Measurements from ENCODE around the gene KCTD10. TPM values are rescaled to one million over a fixed set of nuclear protein-coding genes. Genes with fewer than 3 reads are reported as not detected.
A peak's percentile ranks its signal among the peaks of the same experiment; 100 is the strongest.

Gene KCTD10
- total and polyA plus RNA-seq, 5 donors: 16.5 to 76.9 (median 32.5) TPM

DNA sequence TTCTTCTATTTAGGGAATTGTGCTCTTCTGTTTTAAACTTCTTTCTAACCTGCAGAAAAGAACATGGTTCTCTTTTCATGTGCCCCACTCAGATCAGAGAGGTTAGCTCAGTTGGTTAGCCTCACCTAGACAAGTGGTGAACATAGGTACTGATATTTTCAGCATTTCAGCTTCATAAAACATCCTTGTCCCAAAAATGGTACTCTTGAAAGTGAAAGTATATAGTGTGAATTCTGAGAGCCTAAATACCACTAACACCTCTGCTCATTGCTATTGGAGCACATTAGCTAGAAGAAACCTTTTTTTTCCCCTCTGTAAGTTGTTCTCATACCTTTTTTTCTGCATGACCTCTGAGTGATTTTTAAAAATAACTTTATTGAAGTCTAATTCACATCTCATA is 17.9 kb upstream of the KCTD10 start:
- ATAC-seq (no peak), DNase-seq (no peak)
- Histone ChIP-seq H3K27ac (ENCODE audit: low read length) (no peak overlapping the region), H3K4me1 (ENCODE audit: control insufficient read depth, insufficient read depth, low read length) (no peaks in the 10 kb centered on the region), H3K9me3 (ENCODE audit: control insufficient read depth, low read length) (no peaks in the 10 kb centered on the region), H3K4me3 (ENCODE audit: low read length) (no peak overlapping the region), H3K27me3 (ENCODE audit: control insufficient read depth, insufficient read depth) (no peaks in the 10 kb centered on the region)
- intact Hi-C loops (cut with DNase I): no loop called here

DNA sequence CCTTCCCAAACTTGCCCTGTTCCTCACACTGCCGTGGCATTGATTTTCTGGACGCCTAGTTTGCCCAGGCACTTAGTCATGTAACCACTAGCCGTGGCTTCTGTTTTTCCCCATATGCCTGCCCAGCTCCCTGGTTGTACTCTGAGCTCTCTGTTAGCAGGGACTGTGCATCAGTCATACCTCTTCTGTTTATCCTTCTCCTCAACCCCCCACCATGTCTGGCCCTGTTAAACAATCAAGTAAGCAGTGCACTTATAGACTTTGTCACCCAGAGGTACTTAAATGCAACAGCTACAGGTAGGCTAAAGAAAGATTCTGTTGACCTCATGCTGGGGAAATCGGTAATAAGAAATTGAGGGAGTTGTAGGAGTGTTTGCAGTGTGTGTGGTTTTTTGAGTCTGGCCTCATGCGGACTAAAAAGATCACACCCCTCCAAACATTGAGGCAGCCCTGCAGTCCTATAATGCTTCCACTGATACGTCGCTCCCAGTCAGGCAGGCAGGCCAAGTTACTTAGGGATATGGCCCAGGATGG is 17.3 kb upstream of the KCTD10 start:
- 96% methylated on average over 7 of the region's 7 CpGs for WGBS
- intact Hi-C loops (cut with DNase I): no loop called here
- no peak overlapping the region for H3K4me3 ChIP-seq (ENCODE audit: low read length)
- no peaks in the 10 kb centered on the region for H3K4me1 ChIP-seq (ENCODE audit: control insufficient read depth, insufficient read depth, low read length)
- no peaks in the 10 kb centered on the region for H3K9me3 ChIP-seq (ENCODE audit: control insufficient read depth, low read length)
- no peaks in the 10 kb centered on the region for H3K27me3 ChIP-seq (ENCODE audit: control insufficient read depth, insufficient read depth)
- no peak overlapping the region for H3K27ac ChIP-seq (ENCODE audit: low read length)
- ATAC-seq (no peak), DNase-seq (no peak)

DNA sequence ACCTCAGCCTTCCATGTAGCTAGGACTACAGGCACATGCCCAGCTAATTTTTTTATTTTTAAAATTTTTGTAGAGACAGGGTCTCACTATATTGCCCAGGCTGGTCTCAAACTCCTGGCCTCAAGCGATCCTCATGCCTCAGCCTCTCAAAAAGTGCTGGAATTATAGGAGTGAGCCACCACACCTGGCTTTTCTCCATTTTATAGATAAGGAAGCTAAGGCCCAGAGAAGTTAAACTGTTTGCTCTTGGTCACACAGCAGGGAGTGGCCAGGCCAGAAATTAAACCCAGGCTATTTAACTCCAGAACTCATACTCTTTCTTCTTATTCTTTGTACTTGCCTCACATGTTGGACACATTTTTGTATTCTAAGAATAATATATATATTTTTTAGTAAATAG is 16.8 kb upstream of the KCTD10 start:
- DNase-seq: no peak
- intact Hi-C loops (cut with DNase I): no loop called here
- Histone ChIP-seq H3K27ac (ENCODE audit: low read length) (no peak overlapping the region), H3K27me3 (ENCODE audit: control insufficient read depth, insufficient read depth) (no peaks in the 10 kb centered on the region), H3K4me1 (ENCODE audit: control insufficient read depth, insufficient read depth, low read length) (no peaks in the 10 kb centered on the region), H3K9me3 (ENCODE audit: control insufficient read depth, low read length) (no peaks in the 10 kb centered on the region), H3K4me3 (ENCODE audit: low read length) (no peak overlapping the region)
- ATAC-seq: no peak
- WGBS: 96% methylated on average over 1 of the region's 1 CpG

DNA sequence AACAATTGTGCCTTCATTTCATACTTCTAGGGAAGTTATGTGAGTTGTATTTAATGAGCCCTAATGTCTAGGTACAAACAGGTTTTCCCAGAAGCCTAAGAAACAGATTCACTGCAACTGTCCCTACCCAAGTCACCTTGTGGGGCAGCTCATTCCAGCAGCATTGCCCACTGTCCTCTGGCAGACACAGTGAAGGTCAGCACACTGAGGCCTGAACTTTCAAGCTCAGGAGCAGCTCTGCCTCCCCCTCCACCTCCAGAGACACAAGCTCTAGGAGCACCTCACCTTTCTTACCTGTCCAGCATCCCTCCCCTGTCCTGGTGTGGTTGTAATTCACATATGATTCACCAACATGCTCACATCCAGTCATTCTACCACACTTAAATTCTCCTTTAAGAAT is 16.0 kb upstream of the KCTD10 start:
- Histone ChIP-seq H3K9me3 (ENCODE audit: control insufficient read depth, low read length) (no peaks in the 10 kb centered on the region), H3K4me1 (ENCODE audit: control insufficient read depth, insufficient read depth, low read length) (no peaks in the 10 kb centered on the region), H3K4me3 (ENCODE audit: low read length) (no peak overlapping the region), H3K27ac (ENCODE audit: low read length) (no peak overlapping the region), H3K27me3 (ENCODE audit: control insufficient read depth, insufficient read depth) (no peaks in the 10 kb centered on the region)
- ATAC-seq (peak; percentile 40 to 51), DNase-seq (no peak)
- intact Hi-C loops (cut with DNase I): no loop called here

DNA sequence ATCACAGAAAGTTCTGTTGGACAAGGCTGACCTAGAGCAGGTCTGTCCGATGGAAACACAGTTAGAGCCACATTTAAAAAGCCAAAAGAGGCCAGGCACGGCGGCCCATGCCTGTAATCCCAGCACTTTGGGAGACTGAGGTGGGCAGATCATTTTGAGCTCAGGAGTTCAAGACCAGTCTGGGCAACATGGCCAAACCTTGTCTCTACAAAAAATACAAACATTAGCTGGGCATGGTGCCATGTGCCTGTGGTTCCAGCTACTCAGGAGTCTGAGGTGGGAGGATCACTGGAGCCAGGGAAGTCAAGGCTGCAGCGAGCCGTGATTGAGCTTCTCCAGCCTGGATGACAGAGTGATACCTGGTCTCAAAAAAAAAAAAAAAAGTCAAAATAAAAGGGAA is 15.3 kb upstream of the KCTD10 start:
- ATAC-seq (no peak), DNase-seq (no peak)
- Histone ChIP-seq H3K4me1 (ENCODE audit: control insufficient read depth, insufficient read depth, low read length) (no peaks in the 10 kb centered on the region), H3K27ac (ENCODE audit: low read length) (no peak overlapping the region), H3K9me3 (ENCODE audit: control insufficient read depth, low read length) (no peaks in the 10 kb centered on the region), H3K4me3 (ENCODE audit: low read length) (no peak overlapping the region), H3K27me3 (ENCODE audit: control insufficient read depth, insufficient read depth) (no peaks in the 10 kb centered on the region)
- intact Hi-C loops (cut with DNase I): no loop called here
- WGBS: 94% methylated on average over 5 of the region's 5 CpGs

DNA sequence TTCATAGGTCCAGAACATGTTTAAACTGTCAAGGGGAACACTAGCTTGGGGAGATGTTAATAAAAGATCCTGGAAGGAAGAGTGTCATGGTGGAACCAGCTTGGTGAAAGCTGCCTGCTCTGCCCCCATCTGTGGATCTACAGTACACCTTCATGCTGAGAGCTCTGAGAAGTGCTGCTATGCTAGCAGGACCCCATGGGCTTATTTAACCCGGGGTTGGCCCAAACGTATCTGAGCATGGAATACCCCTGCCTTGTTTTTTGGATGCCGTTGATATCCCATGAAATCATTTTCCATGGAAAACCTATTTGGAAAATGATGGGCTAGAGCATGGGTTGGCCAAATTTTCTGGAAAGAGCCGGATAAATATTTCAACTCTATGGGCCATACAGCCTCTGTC is 14.6 kb upstream of the KCTD10 start:
- no peak for DNase-seq
- no peak for ATAC-seq
- no peaks in the 10 kb centered on the region for H3K4me1 ChIP-seq (ENCODE audit: control insufficient read depth, insufficient read depth, low read length)
- no peaks in the 10 kb centered on the region for H3K27me3 ChIP-seq (ENCODE audit: control insufficient read depth, insufficient read depth)
- 94% methylated on average over 4 of the region's 4 CpGs for WGBS
- intact Hi-C loops (cut with DNase I): no loop called here
- H3K27ac ChIP-seq (ENCODE audit: low read length): no peak overlapping the region
- H3K9me3 ChIP-seq (ENCODE audit: control insufficient read depth, low read length): no peaks in the 10 kb centered on the region
- no peak overlapping the region for H3K4me3 ChIP-seq (ENCODE audit: low read length)

DNA sequence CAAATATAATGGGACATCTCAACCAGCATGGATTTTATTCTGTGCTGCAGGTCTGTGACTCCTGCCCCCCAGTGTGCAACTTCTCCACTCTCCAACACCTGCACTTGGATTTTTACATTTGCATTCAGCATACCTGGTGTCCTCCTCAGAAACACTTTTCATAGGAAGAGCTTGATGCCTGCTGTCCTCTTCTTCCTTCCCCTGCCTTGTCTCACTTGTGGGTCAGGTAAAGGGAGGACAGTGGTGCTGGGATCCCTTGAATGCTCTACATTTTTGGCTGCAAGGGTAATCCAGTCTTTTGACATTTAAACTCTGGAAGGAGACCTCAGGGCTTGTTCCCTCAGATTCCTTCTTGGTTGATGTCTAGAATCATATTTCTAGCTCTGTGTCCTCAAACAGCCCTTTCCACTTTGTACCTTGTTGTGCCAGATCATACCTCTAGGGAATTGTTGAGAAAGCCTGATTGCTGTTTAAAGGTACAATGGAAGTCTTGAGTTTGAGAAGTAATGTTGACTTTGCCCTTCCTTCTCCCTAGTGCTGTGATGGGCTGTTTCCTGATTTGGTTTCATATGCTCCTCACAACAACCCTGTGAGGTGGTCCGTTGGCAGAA is 13.0 kb upstream of the KCTD10 start:
- Histone ChIP-seq H3K4me1 (ENCODE audit: control insufficient read depth, insufficient read depth, low read length) (no peaks in the 10 kb centered on the region), H3K27ac (ENCODE audit: low read length) (no peak overlapping the region), H3K27me3 (ENCODE audit: control insufficient read depth, insufficient read depth) (no peaks in the 10 kb centered on the region), H3K9me3 (ENCODE audit: control insufficient read depth, low read length) (no peaks in the 10 kb centered on the region), H3K4me3 (ENCODE audit: low read length) (no peak overlapping the region)
- WGBS: 79% methylated on average over 1 of the region's 1 CpG
- intact Hi-C loops (cut with DNase I): no loop called here
- DNase-seq (no peak), ATAC-seq (no peak)

DNA sequence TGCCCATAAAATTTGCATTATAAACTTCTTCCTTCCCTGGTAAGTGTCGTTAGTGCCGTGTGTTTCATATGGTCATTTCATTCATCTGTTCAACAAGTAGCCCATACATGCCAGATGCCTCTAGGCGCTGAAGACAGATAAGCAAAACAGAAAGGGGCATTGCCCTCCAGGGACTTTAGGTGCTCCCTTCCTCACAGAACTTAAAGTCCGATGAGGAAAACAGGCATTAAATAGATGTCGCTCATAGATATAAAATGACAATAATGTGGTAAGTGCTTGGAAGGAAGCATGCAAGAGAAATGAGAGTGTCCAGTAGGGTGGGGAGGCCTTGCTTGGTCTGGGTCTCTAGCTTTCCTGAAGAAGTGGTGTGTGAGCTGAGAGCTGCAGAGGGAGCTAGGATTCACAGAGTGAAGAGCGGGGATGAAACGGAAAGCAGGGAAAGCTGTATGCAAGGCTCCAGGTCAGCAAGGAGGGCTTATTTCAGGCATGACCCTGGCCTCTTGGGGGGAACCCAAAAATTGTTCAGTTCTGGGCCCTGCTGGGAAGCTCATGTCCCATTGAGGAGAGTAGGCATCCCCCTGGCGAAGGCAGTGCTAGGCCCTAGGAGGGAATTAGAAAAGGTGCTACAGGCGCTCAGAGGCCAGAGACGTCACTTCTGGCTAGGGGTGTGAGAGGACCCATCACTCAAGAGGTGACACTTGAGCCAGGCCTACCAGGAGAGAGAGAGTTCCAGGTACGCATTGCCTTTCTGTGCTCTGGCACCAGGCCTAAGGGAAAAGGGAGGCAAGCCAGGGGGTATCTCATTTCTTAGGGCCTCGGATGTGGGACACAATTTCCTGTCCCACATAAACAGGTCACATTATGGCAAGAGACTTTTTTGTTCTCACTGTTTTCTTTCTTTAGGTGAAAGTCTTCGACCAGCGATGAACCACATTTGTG is 12.2 kb upstream of the KCTD10 start:
- H3K27ac ChIP-seq (ENCODE audit: low read length): no peak overlapping the region
- WGBS: 91% methylated on average over 14 of the region's 14 CpGs
- no peaks in the 10 kb centered on the region for H3K9me3 ChIP-seq (ENCODE audit: control insufficient read depth, low read length)
- H3K4me3 ChIP-seq (ENCODE audit: low read length): no peak overlapping the region
- no peaks in the 10 kb centered on the region for H3K4me1 ChIP-seq (ENCODE audit: control insufficient read depth, insufficient read depth, low read length)
- H3K27me3 ChIP-seq (ENCODE audit: control insufficient read depth, insufficient read depth): no peaks in the 10 kb centered on the region
- DNase-seq (no peak), ATAC-seq (peak in 1 of 2 donors; percentile 25)
- intact Hi-C loops (cut with DNase I): no loop called here

DNA sequence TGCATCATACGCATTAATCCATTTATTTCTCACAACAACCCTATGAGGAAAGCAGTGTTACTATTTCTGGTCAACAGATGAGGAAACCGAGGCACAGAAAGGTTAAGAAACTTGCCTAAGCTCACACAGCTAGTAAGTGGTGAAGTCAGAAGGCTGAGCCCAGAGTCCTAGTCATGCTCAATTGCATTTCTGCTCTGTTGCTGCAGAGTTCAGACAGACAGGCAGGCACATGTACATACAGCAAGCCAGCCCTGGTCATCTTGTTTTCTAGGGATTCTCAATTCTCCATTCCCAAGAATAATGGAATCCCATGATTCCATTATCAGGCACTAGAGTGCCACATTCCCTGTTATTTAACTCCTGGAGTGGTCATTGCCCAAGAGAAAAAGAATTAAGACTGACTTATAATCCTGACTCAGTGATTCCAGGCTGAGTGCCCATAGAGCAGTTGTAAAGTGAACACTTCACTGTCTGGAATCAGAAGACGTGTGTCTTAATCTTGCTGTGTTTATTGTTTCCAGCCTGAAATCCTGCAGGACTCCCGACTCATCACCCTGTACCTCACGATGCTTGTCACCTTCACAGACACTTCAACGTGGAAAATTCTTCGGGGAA is 11.1 kb upstream of the KCTD10 start:
- Histone ChIP-seq H3K27ac (ENCODE audit: low read length) (no peak overlapping the region), H3K9me3 (ENCODE audit: control insufficient read depth, low read length) (no peaks in the 10 kb centered on the region), H3K27me3 (ENCODE audit: control insufficient read depth, insufficient read depth) (no peaks in the 10 kb centered on the region), H3K4me1 (ENCODE audit: control insufficient read depth, insufficient read depth, low read length) (no peaks in the 10 kb centered on the region), H3K4me3 (ENCODE audit: low read length) (no peak overlapping the region)
- ATAC-seq (no peak), DNase-seq (no peak)
- intact Hi-C loops (cut with DNase I): no loop called here
- WGBS: 87% methylated on average over 7 of the region's 7 CpGs

DNA sequence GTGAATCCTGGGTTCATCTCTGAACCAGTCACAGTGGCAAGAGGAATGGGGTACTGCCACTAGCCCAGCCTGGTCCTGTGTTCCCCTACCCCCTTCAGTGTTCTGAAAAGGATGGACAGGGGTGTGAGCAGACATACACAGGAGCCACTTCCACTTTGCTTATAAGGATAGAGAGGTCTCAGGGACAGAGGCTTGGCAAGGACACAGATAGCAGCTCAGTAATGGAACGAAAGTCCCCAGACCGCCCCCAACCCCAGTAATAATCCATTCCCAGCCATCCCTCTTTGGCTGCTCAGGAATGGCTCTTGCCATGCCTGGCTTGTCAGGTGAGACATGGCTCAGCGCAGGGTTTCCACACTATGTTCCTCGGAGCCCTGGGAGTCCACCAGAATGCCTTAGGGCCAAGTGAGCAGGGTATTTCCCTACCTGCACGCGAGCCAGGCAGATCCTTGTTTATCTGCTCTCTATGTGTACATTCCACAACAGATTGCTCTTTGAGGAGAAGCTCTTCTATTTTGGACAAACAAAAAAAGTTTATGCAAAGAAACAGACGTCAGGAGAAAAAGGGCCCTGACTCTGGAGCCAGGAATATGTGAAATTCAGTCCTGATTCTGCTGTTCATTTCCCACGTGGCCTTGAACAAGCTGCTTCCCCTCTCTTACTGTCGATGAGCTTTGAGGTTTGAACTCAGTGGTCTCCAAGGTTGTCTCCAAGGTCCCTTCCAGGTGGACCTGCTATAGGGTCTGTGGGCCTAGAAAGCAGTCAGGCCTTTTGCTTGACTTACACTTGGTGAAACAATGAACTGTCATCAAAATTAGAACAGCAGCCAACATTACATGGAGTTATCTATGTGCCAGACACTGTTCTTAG is 10.3 kb upstream of the KCTD10 start:
- ATAC-seq: no peak
- Histone ChIP-seq H3K4me3 (ENCODE audit: low read length) (no peak overlapping the region), H3K4me1 (ENCODE audit: control insufficient read depth, insufficient read depth, low read length) (no peaks in the 10 kb centered on the region), H3K9me3 (ENCODE audit: control insufficient read depth, low read length) (no peaks in the 10 kb centered on the region), H3K27ac (ENCODE audit: low read length) (no peak overlapping the region), H3K27me3 (ENCODE audit: control insufficient read depth, insufficient read depth) (no peaks in the 10 kb centered on the region)
- DNase-seq: no peak
- WGBS: 96% methylated on average over 9 of the region's 9 CpGs
- intact Hi-C loops (cut with DNase I): no loop called here

All from right cardiac atrium (tissue), 5 donors.